Keratinocyte (primary cell): Measurements from ENCODE around the gene FRMD3. TPM values are rescaled to one million over a fixed set of nuclear protein-coding genes. Genes with fewer than 3 reads are reported as not detected.

Source experiments
- DNase-seq: peaks from one replicate; pipeline ENCODE4 v3.0.0-alpha.2; 2011; ENCODE audit warnings: low read depth, missing footprints, low spot score
- FAIRE-seq: peaks from 2 replicates; lab custom pipeline; 2011; peaks lifted over from hg19 to GRCh38; lab: Jason Lieb, UNC
- H2AFZ ChIP-seq: 2 replicates; pipeline ENCODE4 v1.6.0; 2012; ENCODE audit warnings: low read length, control low read depth, inconsistent platforms; ENCODE audit not compliant: control insufficient read depth
- H3K27ac ChIP-seq: 2 replicates; pipeline ENCODE4 v1.5.1; 2011; ENCODE audit warnings: low read length; ENCODE audit not compliant: control insufficient read depth, insufficient read depth
- H3K27me3 ChIP-seq: 3 replicates; pipeline ENCODE4 v1.6.0; 2011; ENCODE audit warnings: low read length; ENCODE audit not compliant: control insufficient read depth, insufficient read depth; ENCODE audit errors: extremely low read depth
- H3K36me3 ChIP-seq, 2 experiments: 2 replicates in 1 of 2; 3 replicates in 1 of 2; pipeline ENCODE4 v1.5.1; 2011; ENCODE audit warnings: low read length in 2 of 2, mild to moderate bottlenecking in 1 of 2; ENCODE audit not compliant: control insufficient read depth in 2 of 2, insufficient read depth in 2 of 2; ENCODE audit errors: extremely low read depth in 1 of 2
- H3K4me1 ChIP-seq: 3 replicates; pipeline ENCODE4 v1.5.1; 2011; ENCODE audit warnings: low read length; ENCODE audit not compliant: control insufficient read depth, insufficient read depth; ENCODE audit errors: extremely low read depth
- H3K4me2 ChIP-seq: 3 replicates; pipeline ENCODE4 v1.6.0; 2011; ENCODE audit warnings: low read depth, low read length; ENCODE audit not compliant: control insufficient read depth, insufficient read depth; ENCODE audit errors: extremely low read depth
- H3K4me3 ChIP-seq, 3 experiments: fragments of 200-600 bp in 1 of 3; sonication (generic) in 1 of 3; 2 replicates in 2 of 3; 3 replicates in 1 of 3; pipeline ENCODE4 v1.5.1; 2011 to 2016; ENCODE audit warnings: low read length in 3 of 3, mild to moderate bottlenecking in 3 of 3, control low read depth in 2 of 3, inconsistent platforms in 1 of 3, low read depth in 1 of 3, mixed read lengths in 1 of 3, mixed run types in 1 of 3, moderate library complexity in 1 of 3; ENCODE audit not compliant: control insufficient read depth in 2 of 3, insufficient read depth in 2 of 3; ENCODE audit errors: extremely low read depth in 1 of 3
- H3K79me2 ChIP-seq: 2 replicates; pipeline ENCODE4 v1.6.0; 2012; ENCODE audit warnings: low read length; ENCODE audit not compliant: control insufficient read depth, insufficient read depth
- H3K9ac ChIP-seq: 3 replicates; pipeline ENCODE4 v1.6.0; 2011; ENCODE audit warnings: low read length; ENCODE audit not compliant: control insufficient read depth, insufficient read depth; ENCODE audit errors: extremely low read depth
- H3K9me1 ChIP-seq: 3 replicates; pipeline ENCODE4 v1.6.0; 2011; ENCODE audit warnings: low read length; ENCODE audit not compliant: control insufficient read depth, insufficient read depth; ENCODE audit errors: extremely low read depth
- H3K9me3 ChIP-seq: 2 replicates; pipeline ENCODE4 v1.5.1; 2012; ENCODE audit warnings: low read depth, low read length; ENCODE audit not compliant: control insufficient read depth
- H4K20me1 ChIP-seq: 3 replicates; pipeline ENCODE4 v1.6.0; 2011; ENCODE audit warnings: low read length; ENCODE audit not compliant: control insufficient read depth, insufficient read depth; ENCODE audit errors: extremely low read depth
- CTCF ChIP-seq, 3 experiments: IDR thresholded peaks in 1 of 3; conservative IDR thresholded peaks in 1 of 3; optimal IDR thresholded peaks in 1 of 3; 2 replicates in 2 of 3; 3 replicates in 1 of 3; pipeline versions ENCODE3 to v1.5.1; 2011; ENCODE audit warnings: low read length in 3 of 3, mild to moderate bottlenecking in 3 of 3, moderate library complexity in 2 of 3, control low read depth in 1 of 3, inconsistent platforms in 1 of 3; ENCODE audit not compliant: insufficient read depth in 2 of 3; ENCODE audit errors: extremely low read depth in 1 of 3
- EZH2 ChIP-seq: IDR thresholded peaks from one replicate; pipeline ENCODE4 v1.6.1; 2012; ENCODE audit warnings: inconsistent platforms, mild to moderate bottlenecking, low read length, moderate library complexity
- dilution Hi-C: fragments of 300-500 bp; cut with MboI; formaldehyde crosslinking; loops from one replicate; pipeline ENCODE4 v1.7.0; 2020; ENCODE audit warnings: low sequenced_read_pairs; ENCODE audit not compliant: extremely low pct_ligation_motif_present
- polyA plus RNA-seq, 5 experiments: library from polyadenylated mRNA; depleted of rRNA in 3 of 5; stranded (reverse) in 3 of 5; stranded (forward) in 1 of 5; unstranded in 1 of 5; fragments of >200 nt; gene quantifications; 1 replicate in 1 of 5; 2 replicates in 3 of 5; 3 replicates in 1 of 5; pipeline versions ENCODE4 v1.2.1 to v1.2.3, GENCODE V29; 2011 to 2012; ENCODE audit warnings: missing spikeins in 2 of 5, low read depth in 1 of 5, low replicate concordance in 1 of 5

FRMD3 gene
- polyA plus RNA-seq, 1 donor (not counting 4 experiments of a cell fraction or from before 2014, with no cell fraction given), result 0.21 TPM

GRCh38 chr9:83401328-83401900, 136.8 kb downstream of the FRMD3 start:
- DNase-seq (no peak), FAIRE-seq (no peak)
- H3K9me1 ChIP-seq, result no peaks in the 10 kb centered on the region
- no peaks in the 10 kb centered on the region for H3K79me2 ChIP-seq
- H3K9ac ChIP-seq, result no peak overlapping the region
- TF ChIP-seq EZH2 (no peak), CTCF (optimal IDR thresholded peaks at IDR 0.05 in 1 of 3, IDR thresholded peaks at IDR 0.05 in 1 of 3, conservative IDR thresholded peaks at IDR 0.05 in 1 of 3; ENCODE audit: extremely low read depth in 1 of 3, insufficient read depth in 2 of 3, low read length in 3 of 3) (no peak)
- H3K4me2 ChIP-seq, result no peak overlapping the region
- H3K9me3 ChIP-seq, result no peaks in the 10 kb centered on the region
- H3K36me3 ChIP-seq, result no peaks in the 10 kb centered on the region
- H3K27ac ChIP-seq, result no peak overlapping the region
- H4K20me1 ChIP-seq, result no peaks in the 10 kb centered on the region
- H3K4me3 ChIP-seq, result no peak overlapping the region
- H3K4me1 ChIP-seq, result no peaks in the 10 kb centered on the region
- H3K27me3 ChIP-seq, result no peaks in the 10 kb centered on the region
- no peak overlapping the region for H2AFZ ChIP-seq
- dilution Hi-C loops, result no loop called here

GRCh38 chr9:83396813-83397212, 141.4 kb downstream of the FRMD3 start:
- TF ChIP-seq EZH2 (no peak), CTCF (optimal IDR thresholded peaks at IDR 0.05 in 1 of 3, IDR thresholded peaks at IDR 0.05 in 1 of 3, conservative IDR thresholded peaks at IDR 0.05 in 1 of 3; ENCODE audit: extremely low read depth in 1 of 3, insufficient read depth in 2 of 3, low read length in 3 of 3) (no peak)
- Histone ChIP-seq H3K4me2 (no peak overlapping the region), H3K9ac (no peak overlapping the region), H3K79me2 (no peaks in the 10 kb centered on the region), H3K4me3 (no peak overlapping the region), H3K27ac (no peak overlapping the region), H3K36me3 (no peaks in the 10 kb centered on the region), H2AFZ (no peak overlapping the region), H3K27me3 (no peaks in the 10 kb centered on the region), H3K4me1 (no peaks in the 10 kb centered on the region), H3K9me1 (no peaks in the 10 kb centered on the region), H4K20me1 (no peaks in the 10 kb centered on the region), H3K9me3 (no peaks in the 10 kb centered on the region)
- FAIRE-seq (no peak), DNase-seq (no peak)
- dilution Hi-C loops, result no loop called here
